HCT116 (cell line): Measurements from ENCODE around the gene HSD17B1. TPM values are rescaled to one million over a fixed set of nuclear protein-coding genes. Genes with fewer than 3 reads are reported as not detected.

ENCODE experiments used
- CEBPB ChIP-seq: IDR thresholded peaks from 2 replicates; pipeline ENCODE4 v1.6.1; 2012; ENCODE audit warnings: low read depth
- ELF1 ChIP-seq: IDR thresholded peaks from 2 replicates; pipeline ENCODE4 v1.6.1; 2012; ENCODE audit warnings: low read depth, borderline replicate concordance
- POLR2AphosphoS5 ChIP-seq: IDR thresholded peaks from 2 replicates; pipeline ENCODE4 v1.6.1; 2011; ENCODE audit warnings: mild to moderate bottlenecking, low read depth, low read length, moderate library complexity
- SIN3A ChIP-seq: IDR thresholded peaks from 2 replicates; pipeline ENCODE4 v1.6.1; 2012; ENCODE audit warnings: low read depth
- SP1 ChIP-seq: IDR thresholded peaks from 2 replicates; pipeline ENCODE4 v1.6.1; 2012; ENCODE audit warnings: low read depth
- total RNA-seq: library from RNA; stranded (reverse); gene quantifications from one replicate; pipeline ENCODE4 v1.2.1, GENCODE V29; 2021; ENCODE audit not compliant: unreplicated experiment
- TF ChIP-seq, protein P1 (sequence below), 3 experiments: fragments of 200-600 bp in 1 of 3; sonication (generic) in 1 of 3; IDR thresholded peaks in 2 of 3; conservative IDR thresholded peaks in 1 of 3; 2 replicates each; pipeline ENCODE4 v1.5.1; 2012 to 2017; ENCODE audit warnings: low read depth in 2 of 3, low read length in 2 of 3, antibody characterized with exemption in 1 of 3, borderline replicate concordance in 1 of 3, control low read depth in 1 of 3, mild to moderate bottlenecking in 1 of 3, mixed read lengths in 1 of 3, mixed run types in 1 of 3, moderate library complexity in 1 of 3; ENCODE audit not compliant: insufficient read depth in 1 of 3
- TF ChIP-seq, protein P2 (sequence below): IDR thresholded peaks from 2 replicates; pipeline ENCODE4 v1.6.1; 2012; ENCODE audit warnings: low read depth

Gene HSD17B1
- total RNA-seq, 1 experiment from 2014 or later, result 1.4 TPM

DNA sequence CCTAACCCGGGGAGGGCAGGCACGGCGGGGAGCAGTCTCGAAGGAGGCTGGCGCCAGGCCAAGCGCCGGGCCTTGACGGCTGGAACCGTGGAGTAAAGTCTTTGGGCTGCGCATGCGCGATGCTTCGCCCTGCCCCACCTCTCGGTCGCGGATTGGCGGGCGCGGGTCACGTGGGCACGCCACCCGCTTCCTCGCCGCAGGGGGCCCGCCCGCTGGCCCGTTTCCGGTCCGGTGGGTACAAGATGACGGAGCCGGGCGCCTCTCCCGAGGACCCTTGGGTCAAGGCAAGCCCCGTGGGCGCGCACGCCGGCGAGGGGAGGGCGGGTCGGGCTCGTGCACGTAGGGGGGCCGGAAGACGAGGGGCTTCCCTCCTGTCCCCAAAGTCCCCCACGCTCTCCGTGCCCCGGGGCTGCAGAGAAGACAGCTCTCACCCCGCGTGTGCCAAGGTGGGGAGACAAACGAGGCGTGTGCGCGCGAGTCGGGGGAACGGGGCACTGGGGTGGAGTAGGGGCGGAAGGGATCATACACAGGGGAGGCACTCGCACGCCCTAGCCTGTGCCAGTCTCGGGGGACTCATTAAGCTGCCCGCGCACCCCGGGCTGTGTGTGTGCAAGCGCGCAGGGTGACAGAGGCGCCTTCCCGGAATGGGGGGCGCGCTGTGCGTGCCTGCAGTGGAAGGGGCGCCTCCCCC lies 14.3 kb downstream of the HSD17B1 start, which contains the start of gene MLX (continued):
- TF ChIP-seq, protein P1, sequence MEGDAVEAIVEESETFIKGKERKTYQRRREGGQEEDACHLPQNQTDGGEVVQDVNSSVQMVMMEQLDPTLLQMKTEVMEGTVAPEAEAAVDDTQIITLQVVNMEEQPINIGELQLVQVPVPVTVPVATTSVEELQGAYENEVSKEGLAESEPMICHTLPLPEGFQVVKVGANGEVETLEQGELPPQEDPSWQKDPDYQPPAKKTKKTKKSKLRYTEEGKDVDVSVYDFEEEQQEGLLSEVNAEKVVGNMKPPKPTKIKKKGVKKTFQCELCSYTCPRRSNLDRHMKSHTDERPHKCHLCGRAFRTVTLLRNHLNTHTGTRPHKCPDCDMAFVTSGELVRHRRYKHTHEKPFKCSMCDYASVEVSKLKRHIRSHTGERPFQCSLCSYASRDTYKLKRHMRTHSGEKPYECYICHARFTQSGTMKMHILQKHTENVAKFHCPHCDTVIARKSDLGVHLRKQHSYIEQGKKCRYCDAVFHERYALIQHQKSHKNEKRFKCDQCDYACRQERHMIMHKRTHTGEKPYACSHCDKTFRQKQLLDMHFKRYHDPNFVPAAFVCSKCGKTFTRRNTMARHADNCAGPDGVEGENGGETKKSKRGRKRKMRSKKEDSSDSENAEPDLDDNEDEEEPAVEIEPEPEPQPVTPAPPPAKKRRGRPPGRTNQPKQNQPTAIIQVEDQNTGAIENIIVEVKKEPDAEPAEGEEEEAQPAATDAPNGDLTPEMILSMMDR (IDR thresholded peaks at IDR 0.05 in 2 of 3, conservative IDR thresholded peaks at IDR 0.05 in 1 of 3; ENCODE audit: borderline replicate concordance in 1 of 3, insufficient read depth in 1 of 3, low read depth in 2 of 3, low read length in 2 of 3), result no peak
- TF ChIP-seq SIN3A, result 0 out of 2 replicates have a peak, but pooled peaks have one; percentile 55
- TF ChIP-seq SP1, result peak; percentile 36; the same call in 1 of the 2 replicates
- TF ChIP-seq, protein P2, sequence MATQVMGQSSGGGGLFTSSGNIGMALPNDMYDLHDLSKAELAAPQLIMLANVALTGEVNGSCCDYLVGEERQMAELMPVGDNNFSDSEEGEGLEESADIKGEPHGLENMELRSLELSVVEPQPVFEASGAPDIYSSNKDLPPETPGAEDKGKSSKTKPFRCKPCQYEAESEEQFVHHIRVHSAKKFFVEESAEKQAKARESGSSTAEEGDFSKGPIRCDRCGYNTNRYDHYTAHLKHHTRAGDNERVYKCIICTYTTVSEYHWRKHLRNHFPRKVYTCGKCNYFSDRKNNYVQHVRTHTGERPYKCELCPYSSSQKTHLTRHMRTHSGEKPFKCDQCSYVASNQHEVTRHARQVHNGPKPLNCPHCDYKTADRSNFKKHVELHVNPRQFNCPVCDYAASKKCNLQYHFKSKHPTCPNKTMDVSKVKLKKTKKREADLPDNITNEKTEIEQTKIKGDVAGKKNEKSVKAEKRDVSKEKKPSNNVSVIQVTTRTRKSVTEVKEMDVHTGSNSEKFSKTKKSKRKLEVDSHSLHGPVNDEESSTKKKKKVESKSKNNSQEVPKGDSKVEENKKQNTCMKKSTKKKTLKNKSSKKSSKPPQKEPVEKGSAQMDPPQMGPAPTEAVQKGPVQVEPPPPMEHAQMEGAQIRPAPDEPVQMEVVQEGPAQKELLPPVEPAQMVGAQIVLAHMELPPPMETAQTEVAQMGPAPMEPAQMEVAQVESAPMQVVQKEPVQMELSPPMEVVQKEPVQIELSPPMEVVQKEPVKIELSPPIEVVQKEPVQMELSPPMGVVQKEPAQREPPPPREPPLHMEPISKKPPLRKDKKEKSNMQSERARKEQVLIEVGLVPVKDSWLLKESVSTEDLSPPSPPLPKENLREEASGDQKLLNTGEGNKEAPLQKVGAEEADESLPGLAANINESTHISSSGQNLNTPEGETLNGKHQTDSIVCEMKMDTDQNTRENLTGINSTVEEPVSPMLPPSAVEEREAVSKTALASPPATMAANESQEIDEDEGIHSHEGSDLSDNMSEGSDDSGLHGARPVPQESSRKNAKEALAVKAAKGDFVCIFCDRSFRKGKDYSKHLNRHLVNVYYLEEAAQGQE, result no peak
- TF ChIP-seq ELF1, result no peak
- TF ChIP-seq CEBPB, result no peak
- TF ChIP-seq POLR2AphosphoS5, result peak; percentile 68
